Immature natural killer cell (primary cell): ENCODE data around the gene RELT. TPM values are rescaled to one million over a fixed set of nuclear protein-coding genes. Genes with fewer than 3 reads are reported as not detected.
A peak's percentile ranks its signal among the peaks of the same experiment; 100 is the strongest.

Experiments
- DNase-seq, 3 donors: peaks; one replicate each; pipeline ENCODE4 v3.0.0; 2022; ENCODE audit warnings: mixed read lengths in 1 of 3
- H3K27ac Mint-ChIP-seq, 6 donors: one replicate each; pipeline ENCODE4 v1.8.0; 2020; ENCODE audit warnings: mixed read lengths in 6 of 6, mild to moderate bottlenecking in 5 of 6, inconsistent platforms in 4 of 6, moderate library complexity in 3 of 6
- H3K27me3 Mint-ChIP-seq, 3 donors: one replicate each; pipeline ENCODE4 v1.8.0; 2020 to 2021; ENCODE audit warnings: low read depth in 3 of 3, mild to moderate bottlenecking in 3 of 3, mixed read lengths in 3 of 3, moderate library complexity in 3 of 3, inconsistent platforms in 1 of 3
- H3K36me3 Mint-ChIP-seq, 3 donors: one replicate each; pipeline ENCODE4 v1.8.0; 2020; ENCODE audit warnings: mixed read lengths in 3 of 3, inconsistent platforms in 2 of 3, mild to moderate bottlenecking in 2 of 3
- H3K4me1 Mint-ChIP-seq, 2 donors: one replicate each; pipeline ENCODE4 v1.8.0; 2020; ENCODE audit warnings: inconsistent platforms in 2 of 2, mild to moderate bottlenecking in 2 of 2, mixed read lengths in 2 of 2, moderate library complexity in 1 of 2
- H3K4me3 Mint-ChIP-seq, 5 donors: one replicate each; pipeline ENCODE4 v1.8.0; 2020; ENCODE audit warnings: mild to moderate bottlenecking in 5 of 5, mixed read lengths in 5 of 5, inconsistent platforms in 3 of 5, moderate library complexity in 3 of 5
- H3K9me3 Mint-ChIP-seq, 6 donors: one replicate each; pipeline ENCODE4 v1.8.0; 2020; ENCODE audit warnings: mild to moderate bottlenecking in 6 of 6, mixed read lengths in 6 of 6, inconsistent platforms in 4 of 6, moderate library complexity in 3 of 6
- polyA plus RNA-seq, 3 donors: library from polyadenylated mRNA; unstranded; fragments of 300-500 nt; fragmentation: Illumina TruSeq; gene quantifications; one replicate each; pipeline ENCODE4 v1.2.3, GENCODE V29; 2021

RELT gene
- polyA plus RNA-seq, 3 donors from 2014 or later, result 2.8 to 5.4 (median 3.6) TPM

DNA sequence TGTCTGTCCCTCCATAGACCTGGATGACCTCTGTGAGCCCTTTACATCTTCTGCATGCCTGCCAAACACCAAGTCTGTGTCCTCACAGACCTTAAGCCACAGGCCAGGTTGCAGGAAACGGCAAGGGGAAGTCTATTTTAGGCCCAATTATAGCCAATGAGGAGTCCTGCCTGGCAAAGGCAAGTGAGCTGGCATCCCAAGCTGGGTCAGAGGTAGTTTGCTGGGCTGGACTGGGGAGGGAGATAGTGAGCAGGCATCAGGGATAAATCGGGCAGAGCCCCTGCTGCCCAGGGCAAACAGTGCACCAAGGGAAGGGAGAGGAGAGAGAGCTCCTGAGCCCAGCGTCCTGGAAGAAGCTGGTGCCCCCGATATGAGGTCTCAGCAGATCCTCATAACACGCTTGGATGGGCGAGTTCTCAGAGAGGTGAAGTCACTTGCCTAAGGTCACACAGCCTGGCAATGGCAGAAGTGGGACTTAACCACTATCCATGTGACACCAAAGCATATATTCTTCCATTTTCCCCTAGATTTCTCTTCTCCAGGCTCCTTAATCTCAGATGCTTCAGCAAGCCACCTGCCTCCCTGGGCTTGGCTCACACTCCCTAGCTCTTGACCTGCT lies 3.7 kb upstream of the RELT start:
- no peaks in the 10 kb centered on the region for H3K36me3 Mint-ChIP-seq
- no peak overlapping the region for H3K4me3 Mint-ChIP-seq

DNA sequence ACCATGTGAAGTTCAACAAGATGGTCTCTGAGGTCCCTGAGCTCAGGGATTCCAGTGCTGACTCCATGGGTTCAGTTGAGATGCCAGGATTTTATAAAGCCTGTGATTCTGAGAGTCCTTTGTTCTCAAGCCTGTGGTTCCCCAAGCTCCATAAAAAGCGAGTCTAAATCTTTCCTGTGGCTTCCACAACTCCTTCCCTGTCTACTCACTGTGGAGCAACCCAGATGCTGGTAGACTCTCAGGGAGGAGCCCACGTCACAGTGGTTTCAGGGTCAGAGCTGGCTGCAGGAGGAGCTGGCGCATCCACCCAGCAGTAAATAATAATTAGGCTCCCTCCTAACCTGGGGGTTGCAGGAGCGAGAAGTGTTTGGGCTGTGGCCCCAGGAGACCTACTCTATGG lies 2.0 kb upstream of the RELT start:
- Mint-ChIP-seq H3K27ac (peak overlapping the region in 4 of 6 donors; percentile 7 to 99 (median 87)), H3K4me1 (peaks cover 18 to 31% of the 10 kb centered on the region in 2 donors), H3K4me3 (no peak overlapping the region), H3K9me3 (no peaks in the 10 kb centered on the region), H3K27me3 (peaks cover 13 to 34% (median 13%) of the 10 kb centered on the region in 3 donors), H3K36me3 (no peaks in the 10 kb centered on the region)
- no peak for DNase-seq

More for the DNA sequence above, 3.7 kb upstream of the RELT start:
- Mint-ChIP-seq H3K27me3 (peaks cover 7 to 21% (median 9%) of the 10 kb centered on the region in 3 donors), H3K27ac (peak overlapping the region in 3 of 6 donors; percentile 53 to 80 (median 70)), H3K9me3 (no peaks in the 10 kb centered on the region), H3K4me1 (peaks cover 9 to 21% of the 10 kb centered on the region in 2 donors)
- DNase-seq, result no peak

DNA sequence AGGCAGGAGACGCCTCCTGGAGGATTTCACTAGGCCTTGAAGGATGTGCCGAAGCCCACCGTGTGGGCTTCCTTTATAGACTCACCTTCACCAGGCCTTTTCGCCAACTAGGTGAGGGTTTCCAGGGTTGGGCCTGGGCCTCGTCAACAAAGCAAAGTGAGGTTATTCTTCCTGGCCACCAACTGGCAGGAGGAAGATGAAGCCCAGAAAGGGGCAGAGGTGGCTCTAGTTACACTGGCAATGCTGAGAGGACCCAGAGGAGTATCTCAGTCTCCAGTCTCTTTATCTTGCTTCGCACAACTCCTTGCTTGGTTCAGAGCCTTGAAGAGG lies 404 bp upstream of the RELT start:
- H3K27ac Mint-ChIP-seq, result peak overlapping the region; percentile 78 to 99 (median 92)
- H3K4me3 Mint-ChIP-seq, result peak overlapping the region; percentile 57 to 91 (median 77)
- no peak for DNase-seq
- H3K4me1 Mint-ChIP-seq, result peaks cover 18 to 32% of the 10 kb centered on the region in 2 donors
- H3K36me3 Mint-ChIP-seq, result no peaks in the 10 kb centered on the region
- no peaks in the 10 kb centered on the region for H3K9me3 Mint-ChIP-seq
- peaks cover 15 to 41% (median 15%) of the 10 kb centered on the region in 3 donors for H3K27me3 Mint-ChIP-seq

DNA sequence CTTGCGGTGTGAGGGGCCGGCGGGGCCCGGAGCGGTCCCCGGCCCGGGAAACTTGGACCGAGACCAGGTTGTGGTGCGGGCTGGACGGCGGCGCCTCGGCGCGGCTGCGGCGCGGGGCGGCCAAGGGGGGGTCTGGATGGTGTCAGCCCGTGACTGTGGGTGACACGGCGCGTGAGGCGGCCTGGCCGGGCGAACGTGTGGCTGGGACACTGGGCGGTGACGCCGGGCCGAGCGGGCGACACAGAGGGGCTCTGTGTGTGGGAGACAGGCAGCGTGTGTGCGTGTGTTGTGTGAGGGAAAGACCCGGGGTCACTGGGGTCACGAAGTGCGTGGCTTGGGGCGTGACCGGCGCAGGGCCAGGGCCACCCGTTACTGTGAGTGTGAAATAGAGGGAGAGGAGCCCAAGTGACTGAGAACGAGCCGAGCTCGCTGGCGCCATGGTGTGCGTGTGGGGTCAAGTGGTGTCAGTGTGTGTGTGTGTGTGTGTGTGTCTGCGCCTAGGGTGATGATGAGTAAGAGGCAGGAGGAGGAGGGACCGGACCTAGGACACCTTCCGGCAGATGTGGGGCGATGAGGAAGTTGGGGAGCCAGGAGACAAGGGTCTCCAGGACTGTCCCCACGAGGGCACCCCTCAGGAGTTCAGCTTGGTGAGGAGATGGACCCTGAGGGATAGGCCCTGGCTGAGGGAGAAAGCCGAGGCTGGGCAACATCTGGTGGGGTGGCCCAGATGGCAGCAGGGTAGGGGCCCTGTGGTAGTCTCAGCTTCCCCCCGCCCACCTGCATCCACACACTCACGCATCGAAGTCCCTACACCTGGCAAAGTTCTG lies 817 bp downstream of the RELT start:
- Mint-ChIP-seq H3K27ac (peak overlapping the region; percentile 89 to 100 (median 98)), H3K4me1 (peaks cover 18 to 34% of the 10 kb centered on the region in 2 donors), H3K4me3 (peak overlapping the region; percentile 85 to 96 (median 91)), H3K9me3 (no peaks in the 10 kb centered on the region), H3K27me3 (peaks cover 17 to 46% (median 21%) of the 10 kb centered on the region in 3 donors), H3K36me3 (no peaks in the 10 kb centered on the region)
- DNase-seq, result peak; percentile 87 to 88 (median 88)

DNA sequence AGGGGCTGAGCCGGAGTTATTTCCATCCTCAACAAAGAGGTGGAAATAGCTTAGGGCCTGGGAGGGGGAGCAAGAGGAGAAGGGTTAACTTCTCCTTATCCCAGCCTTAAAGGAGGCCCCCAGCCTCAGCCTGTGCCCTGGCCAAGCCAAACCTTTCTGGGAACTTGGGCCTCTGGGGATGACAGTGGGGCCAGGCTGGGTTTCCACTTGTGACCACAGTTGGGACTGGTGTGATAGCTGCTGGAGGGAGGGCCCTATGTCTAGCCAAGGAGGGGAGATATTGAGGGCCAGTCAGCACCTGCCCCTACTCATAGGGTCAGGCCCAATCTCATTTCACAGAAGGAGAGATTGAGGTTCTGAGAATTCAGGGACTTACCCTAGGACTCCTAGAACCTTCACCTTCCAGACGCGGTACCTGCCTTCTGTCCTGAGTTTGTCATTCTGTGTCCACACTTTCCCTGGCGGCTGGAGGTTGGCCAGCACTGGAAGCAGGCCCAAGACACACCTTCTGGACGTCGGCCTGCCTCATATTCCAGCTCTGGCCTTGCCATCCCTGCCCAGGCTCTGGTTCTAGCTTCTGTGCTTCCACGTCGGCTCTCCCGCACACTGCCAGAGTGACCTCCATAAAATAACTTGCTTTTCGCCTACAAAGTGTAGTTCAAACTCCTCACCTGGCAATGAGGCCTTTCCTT lies 3.1 kb downstream of the RELT start:
- DNase-seq, result no peak
- peak overlapping the region; percentile 18 to 99 (median 88) for H3K27ac Mint-ChIP-seq
- H3K36me3 Mint-ChIP-seq, result no peaks in the 10 kb centered on the region
- H3K4me1 Mint-ChIP-seq, result peaks cover 24 to 48% of the 10 kb centered on the region in 2 donors
- peaks cover 20 to 53% (median 28%) of the 10 kb centered on the region in 3 donors for H3K27me3 Mint-ChIP-seq
- no peaks in the 10 kb centered on the region for H3K9me3 Mint-ChIP-seq
- peak overlapping the region in 4 of 5 donors; percentile 14 to 71 (median 32) for H3K4me3 Mint-ChIP-seq

DNA sequence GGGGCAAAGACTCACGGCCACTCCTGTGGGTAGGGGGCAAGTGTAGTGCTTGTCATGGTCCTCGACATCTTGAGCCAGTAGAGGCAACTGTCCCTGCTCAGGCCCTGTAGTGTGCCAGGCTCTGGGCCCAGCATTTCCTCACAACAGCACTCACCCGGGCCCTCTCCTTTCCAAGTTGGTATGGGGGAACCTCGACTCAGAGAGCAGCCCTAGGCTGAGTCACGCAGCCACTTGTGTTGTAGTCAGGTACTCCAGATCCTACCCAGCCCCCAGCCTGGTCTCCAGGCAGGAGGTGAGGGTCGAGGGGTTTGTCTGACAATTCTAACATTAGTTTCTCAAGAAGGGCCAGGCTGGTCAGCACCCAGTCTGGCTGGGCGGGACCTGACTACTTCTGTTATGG lies 4.1 kb downstream of the RELT start:
- H3K36me3 Mint-ChIP-seq, result no peaks in the 10 kb centered on the region
- peaks cover 34 to 57% of the 10 kb centered on the region in 2 donors for H3K4me1 Mint-ChIP-seq
- H3K4me3 Mint-ChIP-seq, result no peak overlapping the region
- DNase-seq, result no peak
- H3K27ac Mint-ChIP-seq, result peak overlapping the region in 1 of 6 donors; percentile 99
- peaks cover 30 to 60% (median 36%) of the 10 kb centered on the region in 3 donors for H3K27me3 Mint-ChIP-seq
- H3K9me3 Mint-ChIP-seq, result no peaks in the 10 kb centered on the region

DNA sequence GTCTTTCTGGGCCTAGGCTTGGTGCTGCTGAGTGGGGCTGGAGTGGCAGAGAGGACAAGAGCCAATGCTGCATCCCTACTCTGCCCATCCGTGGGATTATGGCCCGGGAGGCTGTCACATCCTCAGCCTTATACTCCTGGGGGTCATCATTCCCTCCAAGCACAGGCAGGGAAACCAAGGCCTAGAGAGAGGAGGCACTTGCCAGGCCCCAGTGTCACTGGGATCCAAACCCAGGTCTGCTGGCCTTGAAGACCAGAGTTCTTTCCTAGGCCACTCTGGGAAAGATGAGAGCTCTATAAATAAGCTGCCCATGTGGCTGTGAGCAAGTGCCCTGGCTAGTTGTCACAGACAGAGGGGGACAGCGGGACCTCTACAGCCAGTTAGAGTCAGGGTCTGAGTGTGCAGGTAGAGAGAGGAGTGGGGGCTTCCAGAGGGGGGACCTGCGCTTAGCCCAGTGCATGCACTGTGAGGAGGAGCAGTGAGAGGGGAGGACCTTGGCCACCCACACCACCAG lies 4.8 kb downstream of the RELT start:
- peaks cover 33 to 56% (median 37%) of the 10 kb centered on the region in 3 donors for H3K27me3 Mint-ChIP-seq
- no peak overlapping the region for H3K4me3 Mint-ChIP-seq
- no peaks in the 10 kb centered on the region for H3K36me3 Mint-ChIP-seq
- no peak for DNase-seq
- H3K9me3 Mint-ChIP-seq, result no peaks in the 10 kb centered on the region
- peaks cover 40 to 57% of the 10 kb centered on the region in 2 donors for H3K4me1 Mint-ChIP-seq
- peak overlapping the region in 2 of 6 donors; percentile 49 to 99 for H3K27ac Mint-ChIP-seq

DNA sequence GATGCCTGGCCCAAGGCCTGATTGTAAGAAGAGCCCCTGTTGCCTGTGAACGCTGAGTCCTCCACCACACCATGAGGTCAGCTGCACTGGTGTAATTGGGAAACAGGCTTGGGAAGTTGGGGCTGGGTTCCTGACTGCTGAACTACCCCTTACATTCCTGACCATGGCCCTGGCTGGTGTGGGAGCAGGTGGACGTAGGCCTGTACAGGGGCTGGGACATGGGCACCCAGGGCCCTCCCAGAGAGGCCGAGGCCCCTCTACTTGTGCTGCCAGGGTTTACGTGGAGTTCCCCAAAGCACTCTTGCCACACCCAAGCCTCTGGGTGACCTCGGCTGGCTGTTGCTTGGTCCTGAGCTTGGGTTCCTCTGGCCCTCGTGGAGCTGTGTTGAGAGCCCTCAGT lies 5.4 kb downstream of the RELT start:
- no peak for DNase-seq
- Mint-ChIP-seq H3K4me1 (peaks cover 47 to 63% of the 10 kb centered on the region in 2 donors), H3K36me3 (no peaks in the 10 kb centered on the region), H3K4me3 (no peak overlapping the region), H3K27me3 (peaks cover 33 to 52% (median 41%) of the 10 kb centered on the region in 3 donors), H3K27ac (no peak overlapping the region), H3K9me3 (no peaks in the 10 kb centered on the region)

DNA sequence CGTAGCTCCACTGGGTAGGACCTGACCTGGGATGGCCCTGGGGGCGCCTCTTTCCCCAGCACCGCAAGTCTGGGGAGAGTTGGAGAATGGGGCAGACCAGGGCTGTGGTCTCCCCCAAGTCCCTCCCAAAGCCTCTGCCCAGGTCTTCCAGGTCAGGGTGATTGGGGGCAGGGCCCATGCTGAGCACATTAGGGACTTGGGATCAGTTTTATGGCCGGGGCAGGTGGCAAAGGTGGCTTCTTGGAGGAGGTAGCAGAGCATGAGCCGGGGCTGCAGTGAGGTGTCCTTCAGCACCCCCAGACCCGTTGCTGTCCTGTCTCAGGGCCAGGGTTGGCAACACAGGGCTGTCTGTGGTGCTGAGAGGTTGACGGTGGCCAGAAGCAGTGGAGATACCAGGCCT lies 6.0 kb downstream of the RELT start:
- Mint-ChIP-seq H3K36me3 (no peaks in the 10 kb centered on the region), H3K4me3 (no peak overlapping the region), H3K4me1 (peaks cover 48 to 65% of the 10 kb centered on the region in 2 donors), H3K27ac (peak overlapping the region in 2 of 6 donors; percentile 27 to 76), H3K9me3 (no peaks in the 10 kb centered on the region), H3K27me3 (peaks cover 32 to 51% (median 41%) of the 10 kb centered on the region in 3 donors)
- no peak for DNase-seq

DNA sequence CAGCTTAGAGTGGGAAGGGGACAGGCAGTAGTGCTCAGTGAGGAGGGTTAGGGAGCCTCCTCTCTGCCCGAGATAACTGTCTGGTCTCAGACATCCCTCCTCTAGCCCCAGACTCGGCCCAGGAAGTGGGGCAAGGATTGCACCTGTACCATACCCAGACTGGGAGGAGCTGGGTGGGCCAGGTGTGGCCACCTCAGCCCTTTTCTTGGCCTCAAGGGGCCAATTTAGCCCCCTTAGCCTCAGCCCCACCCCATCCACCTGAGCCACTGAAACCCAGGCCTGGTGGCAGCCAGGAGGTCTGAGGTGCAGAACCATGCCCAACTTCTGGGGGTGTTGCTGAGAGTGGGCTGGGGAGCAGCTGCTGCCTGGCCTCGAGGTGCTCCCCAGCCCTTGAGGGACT lies 6.5 kb downstream of the RELT start:
- peaks cover 30 to 49% (median 39%) of the 10 kb centered on the region in 3 donors for H3K27me3 Mint-ChIP-seq
- H3K4me1 Mint-ChIP-seq, result peaks cover 47 to 64% of the 10 kb centered on the region in 2 donors
- no peak overlapping the region for H3K4me3 Mint-ChIP-seq
- no peaks in the 10 kb centered on the region for H3K9me3 Mint-ChIP-seq
- no peak for DNase-seq
- H3K27ac Mint-ChIP-seq, result peak overlapping the region in 2 of 6 donors; percentile 28 to 67
- no peaks in the 10 kb centered on the region for H3K36me3 Mint-ChIP-seq

DNA sequence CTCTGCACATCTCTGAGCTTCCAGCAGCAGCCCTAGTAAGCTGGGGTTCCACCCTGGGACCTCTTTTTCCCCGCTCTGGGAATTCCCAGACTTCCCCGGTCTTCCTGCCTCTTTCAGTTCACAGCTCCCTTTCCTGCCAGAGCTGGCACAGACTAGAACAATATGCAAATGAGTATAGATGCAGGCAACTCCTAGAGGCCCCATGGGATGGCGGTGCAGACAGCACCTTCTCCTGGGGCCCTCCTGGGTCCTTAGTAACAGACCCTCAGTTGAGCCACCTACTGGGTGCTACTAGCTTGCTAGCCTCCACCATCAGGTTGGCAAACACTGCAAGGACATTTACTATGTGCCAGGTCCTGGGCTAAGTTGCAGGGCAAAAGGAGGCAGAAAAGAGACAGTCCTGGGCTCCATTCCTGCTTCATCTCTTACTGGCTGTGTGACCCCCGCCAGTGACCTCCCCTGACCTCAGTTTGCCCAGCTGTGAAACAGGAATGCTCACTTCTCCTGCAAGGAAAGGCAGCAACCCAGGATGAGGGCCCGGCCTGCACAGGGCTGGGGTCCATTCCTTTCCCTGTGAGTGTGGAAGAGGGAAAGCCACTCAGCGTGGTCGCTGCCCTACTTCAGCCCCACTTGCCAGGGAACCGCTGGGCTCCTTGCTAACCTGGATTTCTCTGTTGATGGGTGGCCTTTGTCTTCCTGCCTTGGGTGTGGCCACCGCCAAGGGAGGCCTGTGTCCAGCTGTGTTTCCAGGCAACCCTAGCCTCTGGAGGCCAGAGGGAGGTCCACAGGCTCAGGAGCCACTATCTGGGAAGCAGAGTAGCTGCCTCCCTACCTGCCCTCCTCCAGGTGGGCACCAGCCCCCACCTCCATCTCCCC lies 7.3 kb downstream of the RELT start:
- peak overlapping the region in 2 of 6 donors; percentile 61 to 82 for H3K27ac Mint-ChIP-seq
- no peaks in the 10 kb centered on the region for H3K36me3 Mint-ChIP-seq
- H3K4me3 Mint-ChIP-seq, result no peak overlapping the region
- no peaks in the 10 kb centered on the region for H3K9me3 Mint-ChIP-seq
- DNase-seq, result no peak
- peaks cover 27 to 48% (median 34%) of the 10 kb centered on the region in 3 donors for H3K27me3 Mint-ChIP-seq
- peaks cover 47 to 63% of the 10 kb centered on the region in 2 donors for H3K4me1 Mint-ChIP-seq

DNA sequence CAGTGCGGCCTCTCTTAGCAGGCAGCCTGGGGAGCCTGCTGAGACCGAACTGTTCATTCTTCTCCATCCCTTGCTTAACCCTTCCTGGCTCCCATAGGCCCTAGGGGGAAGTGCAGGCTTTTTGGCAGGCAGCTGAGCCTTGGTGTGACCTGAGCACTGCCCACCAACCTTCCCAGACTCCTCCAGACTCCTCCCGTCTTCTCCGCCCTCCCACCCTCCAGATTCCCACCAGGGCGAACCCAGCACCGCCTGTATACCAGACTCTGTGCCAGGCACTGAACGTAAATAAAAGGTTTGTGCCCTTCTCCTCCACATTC lies 7.9 kb downstream of the RELT start:
- no peak for DNase-seq
- Mint-ChIP-seq H3K9me3 (no peaks in the 10 kb centered on the region), H3K4me3 (peak overlapping the region in 1 of 5 donors; percentile 9), H3K27me3 (peaks cover 25 to 49% (median 37%) of the 10 kb centered on the region in 3 donors), H3K4me1 (peaks cover 45 to 58% of the 10 kb centered on the region in 2 donors), H3K36me3 (no peaks in the 10 kb centered on the region), H3K27ac (peak overlapping the region in 5 of 6 donors; percentile 21 to 83 (median 80))

DNA sequence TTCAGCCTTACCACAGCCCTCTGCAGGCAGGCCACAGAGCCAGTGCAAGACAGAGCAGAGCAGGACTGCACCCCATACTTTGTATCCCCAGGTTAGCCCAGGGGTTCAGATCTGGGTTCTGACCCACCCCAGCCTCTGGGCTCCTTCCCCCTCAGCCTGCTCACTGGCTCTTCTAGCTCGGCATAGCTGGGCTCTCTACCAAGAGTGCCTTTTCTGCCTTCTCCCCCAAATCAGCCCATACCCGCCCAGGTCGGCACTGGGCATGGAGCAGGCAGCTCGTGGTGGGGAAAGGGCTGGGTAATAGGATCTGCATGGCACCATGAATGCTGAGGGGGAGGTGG lies 8.3 kb downstream of the RELT start:
- H3K4me1 Mint-ChIP-seq, result peaks cover 45 to 58% of the 10 kb centered on the region in 2 donors
- peak overlapping the region in 5 of 6 donors; percentile 21 to 83 (median 80) for H3K27ac Mint-ChIP-seq
- no peaks in the 10 kb centered on the region for H3K36me3 Mint-ChIP-seq
- peak overlapping the region in 3 of 5 donors; percentile 3 to 50 (median 30) for H3K4me3 Mint-ChIP-seq
- H3K27me3 Mint-ChIP-seq, result peaks cover 25 to 50% (median 37%) of the 10 kb centered on the region in 3 donors
- DNase-seq, result no peak
- no peaks in the 10 kb centered on the region for H3K9me3 Mint-ChIP-seq
